Panc1 (cell line): ENCODE data around the gene FEM1B. TPM values are rescaled to one million over a fixed set of nuclear protein-coding genes. Genes with fewer than 3 reads are reported as not detected.

Experiments
- ATAC-seq: fragments of 200-7000 bp; cut with Tn5 transposase; 2 replicates; pipeline ENCODE4 v1.9.1; 2020; ENCODE audit warnings: mild to moderate bottlenecking, moderate library complexity
- BruUV-seq: library from RNA; stranded (reverse); fragments of 400-500 nt; replicated peaks from 2 replicates; lab custom pipeline; 2021; lab: Mats Ljungman, UMichigan
- CTCF ChIA-PET: fragments of 300-600 bp; sonication (Branson Sonifier 250); formaldehyde crosslinking; loops from one replicate; lab custom pipeline; 2022; ENCODE audit warnings: antibody characterized with exemption; lab: Charles Lee
- POLR2A ChIA-PET: fragments of 300-600 bp; sonication (Branson Sonifier 250); formaldehyde crosslinking; loops from one replicate; lab custom pipeline; 2022; ENCODE audit warnings: antibody characterized with exemption; lab: Charles Lee
- DNase-seq: peaks from one replicate; pipeline ENCODE4 v3.0.0-alpha.2; 2010; ENCODE audit warnings: low read depth, low spot score
- H3K27ac ChIP-seq: 2 replicates; pipeline ENCODE4 v1.5.1; 2011; ENCODE audit warnings: mild to moderate bottlenecking, low read length, inconsistent platforms
- H3K27me3 ChIP-seq: fragments of 200-500 bp; sonication (Bioruptor generic); 2 replicates; pipeline ENCODE4 v1.6.0; 2014; ENCODE audit warnings: low read length, inconsistent platforms; ENCODE audit not compliant: control insufficient read depth, insufficient read depth
- H3K36me3 ChIP-seq: fragments of 200-500 bp; sonication (Bioruptor generic); 2 replicates; pipeline ENCODE4 v1.5.1; 2014; ENCODE audit warnings: inconsistent platforms, mild to moderate bottlenecking, low read length, moderate library complexity; ENCODE audit not compliant: control insufficient read depth, insufficient read depth
- H3K4me1 ChIP-seq: 2 replicates; pipeline ENCODE4 v1.5.1; 2011; ENCODE audit warnings: inconsistent platforms, mild to moderate bottlenecking, low read length, moderate library complexity; ENCODE audit not compliant: control insufficient read depth, insufficient read depth
- H3K4me3 ChIP-seq, 2 experiments: 2 replicates each; pipeline ENCODE4 v1.5.1; 2011 to 2012; ENCODE audit warnings: low read depth in 2 of 2, low read length in 2 of 2, mild to moderate bottlenecking in 2 of 2, inconsistent platforms in 1 of 2, moderate library complexity in 1 of 2
- H3K9me3 ChIP-seq: fragments of 200-500 bp; sonication (Bioruptor generic); 2 replicates; pipeline ENCODE4 v1.5.1; 2014; ENCODE audit warnings: low read depth, mild to moderate bottlenecking, inconsistent platforms, low read length, moderate library complexity; ENCODE audit not compliant: control insufficient read depth, insufficient read depth
- CTCF ChIP-seq: fragments of 450-650 bp; IDR thresholded peaks from 2 replicates; pipeline ENCODE4 v1.5.1; 2017; ENCODE audit warnings: mild to moderate bottlenecking
- POLR2AphosphoS5 ChIP-seq: IDR thresholded peaks from 2 replicates; pipeline ENCODE4 v1.6.1; 2012; ENCODE audit warnings: mild to moderate bottlenecking, low read depth, low read length, moderate library complexity
- REST ChIP-seq, 2 experiments: IDR thresholded peaks; 2 replicates each; pipeline ENCODE4 v1.6.1; 2011 to 2012; ENCODE audit warnings: low read depth in 2 of 2, control low read depth in 1 of 2, low read length in 1 of 2, mild to moderate bottlenecking in 1 of 2, moderate library complexity in 1 of 2; ENCODE audit not compliant: insufficient read depth in 1 of 2
- SIN3A ChIP-seq: IDR thresholded peaks from 2 replicates; pipeline ENCODE4 v1.6.1; 2012; ENCODE audit warnings: low read depth, mild to moderate bottlenecking, low read length, moderate library complexity, borderline replicate concordance; ENCODE audit not compliant: insufficient read depth
- TCF7L2 ChIP-seq: IDR thresholded peaks from 2 replicates; pipeline ENCODE4 v1.6.1; 2011; ENCODE audit warnings: mild to moderate bottlenecking, low read depth, low read length, inconsistent platforms
- in situ Hi-C: cut with HindIII; loops from 2 replicates; pipeline ENCODE4 v1.10.0; 2016; ENCODE audit warnings: low sequenced_read_pairs, low pct_unique_long_range_greater_than_20kb
- intact Hi-C: fragments of 100-400 bp; cut with micrococcal nuclease; formaldehyde crosslinking; loops from one replicate; pipeline ENCODE4 v1.10.0; 2022; ENCODE audit not compliant: unreplicated experiment
- total RNA-seq: library from RNA; stranded (reverse); gene quantifications from one replicate; pipeline ENCODE4 v1.2.1, GENCODE V29; 2021; ENCODE audit not compliant: unreplicated experiment

FEM1B gene
- total RNA-seq, 1 experiment from 2014 or later = 34.8 TPM

- intact Hi-C loops = no loop called here
- Histone ChIP-seq H3K4me1 (peaks cover 6% of the 10 kb centered on the region; the same call in 1 of the 2 replicates), H3K27ac (no peak overlapping the region), H3K27me3 (no peaks in the 10 kb centered on the region), H3K36me3 (no peaks in the 10 kb centered on the region), H3K4me3 (no peak overlapping the region), H3K9me3 (no peaks in the 10 kb centered on the region)
- in situ Hi-C loops = no loop called here
- ATAC-seq (no peak), DNase-seq (no peak)
- ChIA-PET POLR2A (no interaction called here), CTCF (interaction anchor here (0.9 kb wide), 1 partner anchor 280 kb away, joined by 3 read pairs; no protein-coding TSS in a partner anchor)
- no TSS peak for BruUV-seq
- no peak for TF ChIP-seq TCF7L2
- TF ChIP-seq POLR2AphosphoS5 = no peak
- TF ChIP-seq CTCF = no peak
Observed at GRCh38 chr15:68258692-68259091, 18.9 kb upstream of the FEM1B start.

GRCh38 chr15:68259883-68260282 is 17.7 kb upstream of the FEM1B start:
- in situ Hi-C loops (no loop called here), intact Hi-C loops (no loop called here)
- CTCF ChIA-PET = no interaction called here
- peaks cover 6% of the 10 kb centered on the region; the same call in 1 of the 2 replicates for H3K4me1 ChIP-seq
- no TSS peak for BruUV-seq
- H3K4me3 ChIP-seq = no peak overlapping the region
- no peaks in the 10 kb centered on the region for H3K9me3 ChIP-seq
- no peak for TF ChIP-seq SIN3A
- no peak overlapping the region for H3K27ac ChIP-seq
- H3K36me3 ChIP-seq = no peaks in the 10 kb centered on the region
- no peak for DNase-seq
- H3K27me3 ChIP-seq = peaks cover 3% of the 10 kb centered on the region; the same call in 1 of the 2 replicates
- ATAC-seq = no peak
- POLR2A ChIA-PET = no interaction called here

DNA sequence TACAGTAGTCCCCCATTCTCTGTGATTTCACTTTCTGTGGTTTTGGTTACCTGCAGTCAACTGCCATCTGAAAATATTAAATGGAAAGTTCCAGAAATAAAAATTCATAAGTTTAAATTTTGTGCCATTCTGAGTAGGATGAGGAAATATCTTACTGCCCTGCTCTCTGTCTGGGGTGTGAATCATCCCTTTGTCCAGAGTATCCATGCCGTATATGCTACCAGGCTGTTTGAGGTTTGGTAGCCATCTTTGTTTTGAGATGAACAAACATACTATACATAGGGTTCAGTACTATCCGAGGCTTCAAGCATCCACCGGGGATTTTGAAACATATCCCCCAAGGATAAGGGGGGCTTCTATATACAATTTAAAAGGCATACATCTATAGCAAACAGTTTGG is 16.3 kb upstream of the FEM1B start:
- Histone ChIP-seq H3K4me1 (peaks cover 6% of the 10 kb centered on the region; the same call in 1 of the 2 replicates), H3K36me3 (no peaks in the 10 kb centered on the region), H3K4me3 (no peak overlapping the region), H3K9me3 (no peaks in the 10 kb centered on the region), H3K27ac (no peak overlapping the region), H3K27me3 (peaks cover 7% of the 10 kb centered on the region; the same call in 1 of the 2 replicates)
- ATAC-seq (no peak), DNase-seq (no peak)
- ChIA-PET POLR2A (no interaction called here), CTCF (no interaction called here)
- no TSS peak for BruUV-seq
- TF ChIP-seq TCF7L2 (no peak), SIN3A (no peak), CTCF (no peak), POLR2AphosphoS5 (no peak), REST (IDR thresholded peaks at IDR 0.05; ENCODE audit: insufficient read depth in 1 of 2, low read depth in 2 of 2, low read length in 1 of 2) (no peak)
- intact Hi-C loops (no loop called here), in situ Hi-C loops (no loop called here)
